Stimulated activated CD4-positive, alpha-beta T cell treated with anti-CD3 and anti-CD28 coated beads, Interleukin-4, amount 100 ng/mL, for 1 hour (primary cell): ENCODE measurements around the gene IFT52.
"Not testable (repeated sequence)": the region's sequence is repeated elsewhere in the genome, so short reads cannot be mapped to it uniquely, and the experiment has no call there.

Source experiments
- DNase-seq: peaks from one replicate; pipeline ENCODE4 v3.0.0-alpha.2; 2020

Gene IFT52

DNA sequence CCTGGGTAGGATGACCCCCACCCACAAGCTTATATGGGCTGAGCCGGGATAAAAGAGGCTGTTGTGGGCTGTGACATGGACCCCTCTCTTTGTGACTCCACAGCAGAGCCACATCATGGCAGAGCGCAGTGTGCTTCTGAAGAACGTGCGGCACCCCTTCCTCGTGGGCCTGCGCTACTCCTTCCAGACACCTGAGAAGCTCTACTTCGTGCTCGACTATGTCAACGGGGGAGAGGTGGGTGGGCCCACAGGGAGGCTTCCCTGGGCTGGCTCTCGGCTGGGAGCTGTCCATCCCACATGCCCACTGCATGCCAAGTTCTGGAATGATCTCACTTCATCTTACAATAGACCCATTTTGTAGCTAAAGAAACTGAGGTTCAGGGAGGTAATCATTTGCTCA lies 21.5 kb upstream of the IFT52 start:
- no peak for DNase-seq

GRCh38 chr20:43570496-43570895 lies 20.2 kb upstream of the IFT52 start:
- no peak for DNase-seq

GRCh38 chr20:43571310-43571709 lies 19.4 kb upstream of the IFT52 start:
- DNase-seq, result no peak

- no peak for DNase-seq
Observed at GRCh38 chr20:43571771-43572170, 19.0 kb upstream of the IFT52 start.

GRCh38 chr20:43572891-43573290 lies 17.8 kb upstream of the IFT52 start:
- DNase-seq, result no peak

DNA sequence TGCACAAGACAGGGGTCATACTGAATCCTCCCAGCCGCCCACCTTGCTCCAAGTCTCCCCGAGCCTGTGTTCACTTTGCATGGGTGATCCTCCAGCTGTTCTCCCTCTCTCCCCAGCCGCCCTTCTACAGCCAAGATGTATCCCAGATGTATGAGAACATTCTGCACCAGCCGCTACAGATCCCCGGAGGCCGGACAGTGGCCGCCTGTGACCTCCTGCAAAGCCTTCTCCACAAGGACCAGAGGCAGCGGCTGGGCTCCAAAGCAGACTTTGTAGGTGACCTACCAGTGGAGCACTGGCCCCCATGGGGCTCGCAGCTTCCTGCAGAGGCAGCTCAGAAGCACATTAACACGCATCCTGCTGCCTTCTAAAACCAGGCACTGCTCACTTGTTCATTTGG lies 14.6 kb upstream of the IFT52 start:
- DNase-seq, result no peak

GRCh38 chr20:43579861-43580793 lies 10.6 kb upstream of the IFT52 start:
- no peak for DNase-seq

DNA sequence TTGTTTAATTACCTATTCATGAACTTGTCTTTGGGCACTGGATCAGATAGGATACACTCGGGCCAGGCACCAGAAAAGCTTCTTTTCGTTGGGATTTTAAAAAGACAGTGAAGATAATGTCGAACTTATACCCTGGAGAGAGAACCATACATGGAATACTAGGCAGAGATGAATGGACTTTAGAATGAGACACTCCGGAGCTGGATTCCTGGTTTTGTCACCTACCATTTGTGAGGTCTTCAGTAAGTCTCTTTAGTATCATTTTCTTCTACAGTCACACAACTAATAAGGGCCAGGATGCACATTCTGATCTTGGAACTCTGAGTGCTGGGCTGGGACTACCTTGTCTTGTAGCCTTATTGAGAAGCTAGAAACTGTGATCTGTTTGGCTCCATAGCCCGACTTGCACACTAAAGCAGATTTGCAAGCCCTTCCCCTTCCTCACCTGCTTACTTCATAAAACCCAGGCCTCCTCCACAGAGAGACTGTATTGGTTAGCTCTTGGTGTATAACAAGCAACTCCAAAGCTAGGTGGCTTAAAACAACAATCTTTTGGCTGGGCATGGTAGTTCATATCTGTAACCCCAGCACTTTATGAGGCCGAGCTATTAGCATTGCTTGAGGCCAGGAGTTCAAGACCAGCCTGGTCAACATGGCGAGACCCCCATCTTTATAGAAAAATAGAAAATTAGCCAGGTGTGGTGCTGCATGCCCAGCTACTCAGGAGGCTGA lies 7.4 kb upstream of the IFT52 start:
- DNase-seq, result no peak

GRCh38 chr20:43583982-43584432 lies 6.7 kb upstream of the IFT52 start:
- DNase-seq, result no peak

- DNase-seq, result no peak
Observed at GRCh38 chr20:43584448-43585136, 6.1 kb upstream of the IFT52 start.

DNA sequence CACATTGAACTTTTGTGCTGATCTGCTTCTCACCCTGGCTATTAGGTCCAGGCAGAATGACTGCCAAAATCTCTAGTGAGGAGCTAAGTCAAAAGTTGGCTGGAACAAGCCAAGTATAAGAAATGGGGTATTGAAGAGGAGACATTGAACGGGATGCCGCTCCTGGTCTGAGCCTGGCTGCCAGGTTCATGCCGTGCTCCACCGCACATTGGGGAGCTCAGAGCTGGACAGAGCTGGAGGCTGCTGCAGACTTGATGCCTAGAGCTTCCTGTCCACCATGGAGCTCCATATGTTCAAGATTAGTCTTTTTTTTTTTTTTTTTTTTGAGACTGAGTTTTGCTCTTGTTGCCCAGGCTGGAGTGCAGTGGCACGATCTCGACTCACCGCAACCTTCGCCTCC lies 4.1 kb upstream of the IFT52 start:
- DNase-seq, result no peak

GRCh38 chr20:43588526-43588925 lies 2.2 kb upstream of the IFT52 start:
- not testable (repeated sequence) for DNase-seq

- no peak for DNase-seq
Observed at GRCh38 chr20:43590036-43590391, 723 bp upstream of the IFT52 start.

DNA sequence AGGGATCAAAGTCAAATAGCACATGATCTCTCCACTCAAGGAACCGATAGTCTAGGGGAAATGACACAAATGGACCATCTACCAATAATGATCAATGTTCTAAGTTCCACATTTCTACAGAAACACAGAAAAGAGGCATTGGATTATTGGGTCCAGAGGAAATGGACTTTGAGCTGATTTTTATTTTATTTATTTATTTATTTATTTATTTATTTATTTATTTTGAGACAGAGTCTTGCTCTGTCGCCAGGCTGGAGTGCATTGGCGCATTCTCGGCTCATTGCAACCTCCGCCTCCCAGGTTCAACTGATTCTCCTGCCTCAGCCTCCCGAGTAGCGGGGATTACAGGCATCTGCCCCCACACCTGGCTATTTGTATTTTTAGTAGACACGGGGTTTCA lies 11.2 kb downstream of the IFT52 start:
- DNase-seq, result not testable (repeated sequence)

DNA sequence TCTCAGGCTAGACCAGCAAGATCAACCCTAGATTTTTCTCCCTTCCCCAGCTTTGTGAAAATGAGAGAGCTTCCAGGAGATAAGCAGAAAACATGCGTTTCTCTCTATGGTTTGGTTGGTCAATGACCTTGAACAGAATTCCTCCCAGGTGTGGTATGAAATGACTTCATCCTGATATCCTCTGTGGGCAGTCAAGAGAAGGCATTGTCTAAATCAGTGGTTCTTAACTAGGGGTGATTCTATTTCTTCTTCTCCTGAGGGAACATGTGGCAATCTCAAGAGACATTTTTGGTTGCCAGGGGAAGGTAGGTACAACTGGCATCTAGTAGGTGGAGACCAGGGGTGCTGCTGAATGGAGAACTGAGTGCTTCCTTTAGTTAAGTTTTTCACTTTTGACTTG lies 12.4 kb downstream of the IFT52 start:
- DNase-seq, result no peak

DNA sequence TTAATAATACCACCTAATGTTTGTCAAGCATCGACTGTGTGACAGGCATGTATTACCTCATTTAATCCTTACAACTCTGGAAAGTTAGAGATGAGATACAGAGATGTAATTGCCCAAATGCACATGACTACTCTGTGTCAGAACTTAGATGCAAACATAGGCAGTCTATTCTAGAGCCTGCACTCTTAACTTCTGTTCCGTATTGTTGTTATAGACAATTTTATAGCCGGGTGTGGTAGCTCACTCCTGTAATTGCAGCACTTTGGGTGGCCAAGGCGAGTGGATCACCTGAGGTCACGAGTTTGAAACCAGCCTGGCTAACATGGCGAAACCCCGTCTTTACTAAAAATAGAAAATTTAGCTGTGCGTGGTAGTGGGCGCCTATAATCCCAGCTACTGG lies 15.0 kb downstream of the IFT52 start:
- DNase-seq, result no peak

- DNase-seq, result not testable (repeated sequence)
Observed at GRCh38 chr20:43607278-43607677, 16.5 kb downstream of the IFT52 start.

DNA sequence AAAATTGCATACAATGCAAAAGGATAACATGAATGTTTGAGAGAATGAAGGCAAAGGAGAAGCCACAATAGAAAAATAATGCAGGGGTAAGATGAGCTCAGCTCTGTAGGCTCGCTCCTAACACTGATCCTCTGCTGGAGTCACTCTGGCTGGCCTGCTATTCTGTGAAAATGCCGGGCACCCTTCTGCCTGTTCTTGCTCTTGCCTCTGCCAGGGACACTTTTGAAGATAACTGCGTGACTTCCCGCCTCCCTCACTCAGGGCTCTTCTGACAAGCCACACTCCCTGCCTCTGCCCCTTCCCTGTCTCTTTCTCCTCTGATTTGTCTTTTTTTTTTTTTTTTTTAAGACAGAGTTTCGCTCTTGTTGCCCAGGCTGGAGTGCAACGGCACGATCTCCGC lies 40.9 kb downstream of the IFT52 start:
- no peak for DNase-seq

GRCh38 chr20:43636429-43636828 lies 45.7 kb downstream of the IFT52 start:
- DNase-seq, result no peak

- DNase-seq, result no peak
Observed at GRCh38 chr20:43642548-43642947, 51.8 kb downstream of the IFT52 start.

DNA sequence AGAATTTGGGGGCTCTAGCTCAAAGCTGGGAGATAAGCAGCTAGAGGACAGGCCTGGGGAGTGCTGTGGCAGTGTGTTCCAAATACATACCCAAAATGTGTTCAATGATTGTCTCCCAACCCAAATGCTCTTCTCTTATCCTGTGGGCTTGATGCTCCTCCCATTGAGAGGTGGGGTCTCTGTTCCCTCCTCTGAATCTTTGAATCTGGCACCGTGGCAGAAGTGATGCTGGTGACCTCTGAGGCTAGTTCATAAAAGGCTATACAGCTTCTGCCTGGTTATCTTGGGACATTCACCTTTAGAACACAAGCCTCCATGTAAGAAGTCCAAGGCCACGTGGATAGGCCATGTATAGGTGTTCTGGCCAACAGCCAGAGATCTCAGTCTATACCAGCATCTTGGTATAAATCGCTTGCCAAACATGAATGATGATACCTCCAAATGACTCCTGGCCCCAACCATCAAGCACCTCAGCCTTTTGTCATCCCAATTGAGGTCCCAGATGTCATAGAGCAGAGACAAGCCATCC lies 60.3 kb downstream of the IFT52 start:
- no peak for DNase-seq

DNA sequence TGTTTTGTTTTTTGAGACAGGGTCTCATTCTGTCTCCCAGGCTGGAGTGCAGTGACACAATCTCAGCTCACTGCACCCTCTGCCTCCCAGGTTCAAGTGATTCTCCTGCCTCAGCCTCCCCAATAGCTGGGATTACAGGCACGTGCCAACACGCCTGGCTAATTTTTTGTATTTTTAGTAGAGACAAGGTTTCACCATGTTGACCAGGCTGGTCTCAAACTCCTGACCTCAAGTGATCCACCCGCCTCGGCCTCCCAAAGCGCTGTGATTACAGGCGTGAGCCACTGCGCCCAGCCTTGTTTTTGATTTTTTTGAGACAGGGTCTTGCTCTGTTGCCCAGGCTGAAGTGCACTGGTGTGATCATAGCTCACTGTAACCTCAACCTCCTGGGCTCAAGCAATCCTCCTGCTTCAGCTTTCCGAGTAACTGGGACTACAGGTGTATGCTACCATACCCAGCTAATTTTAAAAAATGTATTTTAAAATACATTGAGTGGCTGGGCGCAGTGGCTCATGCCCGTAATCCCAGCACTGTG lies 61.0 kb downstream of the IFT52 start:
- DNase-seq, result not testable (repeated sequence)

DNA sequence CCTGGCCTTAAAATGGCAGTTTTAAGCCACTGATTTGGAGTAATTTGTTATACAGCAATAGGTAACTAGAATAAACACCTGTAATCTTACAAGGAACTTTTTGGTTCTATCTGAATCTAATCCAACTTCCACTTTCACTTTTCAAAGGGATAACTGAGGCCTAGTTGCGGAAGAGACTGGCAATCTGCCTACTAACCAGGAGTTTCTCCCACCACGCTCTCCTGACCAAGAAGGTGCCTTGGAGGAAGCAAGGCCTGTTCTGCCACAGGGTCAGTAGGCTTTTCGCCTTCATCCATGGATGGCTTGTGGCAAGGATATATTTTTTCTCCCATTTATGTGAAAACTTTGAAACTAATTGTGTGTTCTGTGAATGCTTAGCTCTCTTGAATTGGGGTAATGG lies 63.2 kb downstream of the IFT52 start:
- DNase-seq, result no peak
